HG03066 (cell line): ENCODE measurements around the gene THSD1.
"Not testable (repeated sequence)": the region's sequence is repeated elsewhere in the genome, so short reads cannot be mapped to it uniquely, and the experiment has no call there.

Experiments used
- ATAC-seq: cut with Tn5 transposase; IDR thresholded peaks from one replicate; pipeline ENCODE4 v1.9.1; 2021; ENCODE audit warnings: low read depth; ENCODE audit not compliant: unreplicated experiment

The THSD1 gene

GRCh38 chr13:52362169-52362887, 43.6 kb downstream of the THSD1 start:
- ATAC-seq = not testable (repeated sequence)

DNA sequence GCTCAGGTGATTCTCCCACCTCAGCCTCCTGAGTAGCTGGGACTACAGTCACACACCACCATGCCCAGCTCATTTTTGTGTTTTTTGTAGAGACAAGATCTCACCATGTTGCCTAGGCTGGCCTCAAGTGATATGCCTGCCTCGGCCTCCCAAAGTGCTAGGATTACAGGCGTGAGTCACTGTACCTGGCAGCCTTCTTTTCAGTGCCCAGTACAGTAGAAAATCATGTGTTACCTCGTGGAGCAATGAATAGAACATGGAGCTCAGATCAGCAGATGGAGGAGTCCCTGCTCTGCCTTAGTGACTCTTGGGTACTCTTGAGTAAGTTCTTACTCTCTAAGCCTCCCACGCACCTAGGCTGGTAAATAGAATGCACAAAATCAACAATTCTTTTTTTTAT, 44.7 kb downstream of the THSD1 start:
- ATAC-seq = no peak

GRCh38 chr13:52359534-52359933, 46.4 kb downstream of the THSD1 start:
- no peak for ATAC-seq

GRCh38 chr13:52356327-52356726, 49.6 kb downstream of the THSD1 start:
- no peak for ATAC-seq

GRCh38 chr13:52353193-52353592, 52.8 kb downstream of the THSD1 start:
- ATAC-seq = no peak

DNA sequence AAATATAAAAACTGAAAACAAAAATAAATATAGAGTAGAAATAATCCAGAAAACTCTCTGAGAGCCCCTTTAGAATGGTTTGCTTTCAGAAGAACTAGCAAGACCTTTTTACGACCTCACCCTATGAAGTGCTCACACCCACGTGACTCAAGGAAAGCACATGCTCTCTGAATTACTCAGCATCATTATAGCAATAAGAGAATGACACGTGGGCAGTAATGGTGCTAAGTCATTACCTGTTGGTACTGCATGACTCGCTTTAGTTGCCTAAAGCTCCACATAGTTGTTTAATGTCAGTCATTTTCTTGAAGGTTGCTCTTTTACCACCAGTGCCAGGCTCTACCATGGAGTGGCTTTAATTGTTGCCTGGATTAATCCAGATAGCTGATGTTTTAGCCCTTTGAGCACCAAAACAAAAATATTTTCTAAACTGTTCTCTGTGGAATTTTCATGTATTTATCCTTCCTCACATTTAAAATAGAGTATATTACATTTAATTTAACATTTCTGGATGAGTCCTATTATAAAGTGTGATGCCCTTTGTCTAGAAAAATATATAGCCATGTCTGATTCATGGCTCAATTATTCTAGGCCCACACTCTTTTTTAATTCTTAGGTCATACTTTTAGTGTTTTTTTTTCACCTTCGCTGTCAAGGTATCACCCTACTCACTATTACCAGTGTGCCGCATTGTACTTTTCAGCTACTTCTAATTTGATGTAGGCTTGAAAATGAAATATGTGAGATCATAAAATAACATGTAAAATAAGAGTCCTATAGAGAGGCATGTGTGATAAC, 56.8 kb downstream of the THSD1 start:
- no peak for ATAC-seq

DNA sequence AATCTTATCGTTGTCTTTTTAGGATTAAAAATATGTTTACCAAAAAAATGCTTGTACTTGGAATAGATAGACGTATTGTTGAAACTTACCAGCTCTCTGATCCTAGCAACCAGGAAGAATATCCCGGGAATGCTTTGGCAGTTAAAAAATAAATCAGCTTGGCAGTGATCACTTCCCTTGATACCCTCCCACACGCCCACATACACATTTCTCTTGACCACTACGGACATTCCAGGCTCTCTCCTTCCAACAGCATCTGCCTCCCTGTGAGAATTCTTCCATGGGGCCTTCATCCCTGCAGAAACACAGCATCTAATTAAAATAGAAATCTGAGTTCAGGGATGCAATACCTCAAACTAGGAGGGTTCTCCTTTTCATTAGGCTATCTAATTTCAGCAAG, 57.9 kb downstream of the THSD1 start:
- ATAC-seq = no peak

GRCh38 chr13:52345631-52346251, 60.2 kb downstream of the THSD1 start:
- ATAC-seq = no peak

GRCh38 chr13:52345048-52345447, 60.9 kb downstream of the THSD1 start:
- ATAC-seq = no peak

- no peak for ATAC-seq
Observed at GRCh38 chr13:52344108-52344507, 61.9 kb downstream of the THSD1 start.

- ATAC-seq = not testable (repeated sequence)
Observed at GRCh38 chr13:52342203-52342602, 63.8 kb downstream of the THSD1 start.

DNA sequence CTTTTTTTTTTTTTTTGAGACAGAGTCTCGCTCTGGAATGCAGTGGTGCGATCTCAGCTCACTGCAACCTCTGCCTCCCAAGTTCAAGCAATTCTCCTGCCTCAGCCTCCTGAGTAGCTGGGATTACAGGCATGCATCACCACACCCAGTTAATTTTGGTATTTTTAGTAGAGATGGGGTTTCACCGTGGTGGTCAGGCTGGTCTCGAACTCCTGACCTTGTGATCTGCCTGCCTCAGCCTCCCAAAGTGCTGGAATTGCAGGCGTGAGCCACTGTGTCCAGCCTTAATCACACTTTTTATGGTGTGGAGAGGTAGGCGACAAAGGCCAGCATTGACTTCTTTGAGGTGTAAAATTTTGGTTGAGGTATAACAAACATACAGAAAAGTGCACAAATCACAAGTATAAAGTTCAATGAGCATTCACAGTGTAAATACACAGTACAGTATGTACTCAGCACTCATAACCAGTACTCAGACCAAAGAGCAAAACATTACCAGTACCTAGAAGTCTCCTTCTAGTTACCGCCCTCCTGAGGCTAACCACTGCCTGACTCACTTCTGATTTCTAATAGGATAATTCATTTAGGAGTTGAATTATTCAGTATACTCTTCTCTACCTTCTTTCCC, 68.0 kb downstream of the THSD1 start:
- ATAC-seq = not testable (repeated sequence)

- ATAC-seq = not testable (repeated sequence)
Observed at GRCh38 chr13:52334107-52334506, 71.9 kb downstream of the THSD1 start.

- ATAC-seq = not testable (repeated sequence)
Observed at GRCh38 chr13:52331844-52332243, 74.1 kb downstream of the THSD1 start.
